ENCODE data around the gene FSTL3.

FSTL3 gene

GRCh38 chr19:644363-644762, 31.8 kb upstream of the FSTL3 start:
- H3K4me1 Mint-ChIP-seq = no peaks in the 10 kb centered on the region
- H3K27ac Mint-ChIP-seq = no peak overlapping the region
- H3K36me3 Mint-ChIP-seq (ENCODE audit: low read depth) = peaks cover 7% of the 10 kb centered on the region
- peaks cover 6% of the 10 kb centered on the region for H3K27me3 Mint-ChIP-seq (ENCODE audit: low read depth)
- no peak overlapping the region for H3K4me3 Mint-ChIP-seq
- TF ChIP-seq CTCF (IDR thresholded peaks at IDR 0.05; ENCODE audit: unreplicated experiment in 3 of 3) = no peak
- no peaks in the 10 kb centered on the region for H3K9me3 Mint-ChIP-seq

GRCh38 chr19:644789-645188, 31.4 kb upstream of the FSTL3 start:
- Mint-ChIP-seq H3K9me3 (no peaks in the 10 kb centered on the region), H3K4me1 (no peaks in the 10 kb centered on the region), H3K4me3 (no peak overlapping the region), H3K36me3 (ENCODE audit: low read depth) (peaks cover 7% of the 10 kb centered on the region), H3K27ac (no peak overlapping the region), H3K27me3 (ENCODE audit: low read depth) (peaks cover 4% of the 10 kb centered on the region)
- no peak for TF ChIP-seq CTCF (IDR thresholded peaks at IDR 0.05; ENCODE audit: unreplicated experiment in 3 of 3)

GRCh38 chr19:645912-646778, 30.0 kb upstream of the FSTL3 start:
- H3K9me3 Mint-ChIP-seq = no peaks in the 10 kb centered on the region
- no peak for TF ChIP-seq CTCF (IDR thresholded peaks at IDR 0.05; ENCODE audit: unreplicated experiment in 3 of 3)
- peaks cover 11% of the 10 kb centered on the region for H3K36me3 Mint-ChIP-seq (ENCODE audit: low read depth)
- H3K4me1 Mint-ChIP-seq = no peaks in the 10 kb centered on the region
- no peak overlapping the region for H3K27ac Mint-ChIP-seq
- H3K4me3 Mint-ChIP-seq = no peak overlapping the region
- H3K27me3 Mint-ChIP-seq (ENCODE audit: low read depth) = no peaks in the 10 kb centered on the region

- TF ChIP-seq CTCF (IDR thresholded peaks at IDR 0.05; ENCODE audit: unreplicated experiment in 3 of 3) = no peak
- Mint-ChIP-seq H3K36me3 (ENCODE audit: low read depth) (peaks cover 11% of the 10 kb centered on the region), H3K9me3 (no peaks in the 10 kb centered on the region), H3K4me3 (no peak overlapping the region), H3K27me3 (ENCODE audit: low read depth) (no peaks in the 10 kb centered on the region), H3K27ac (no peak overlapping the region), H3K4me1 (no peaks in the 10 kb centered on the region)
These were observed 29.2 kb upstream of the FSTL3 start for GRCh38 chr19:646779-647565.

- TF ChIP-seq CTCF (IDR thresholded peaks at IDR 0.05; ENCODE audit: unreplicated experiment in 3 of 3) = no peak
- Mint-ChIP-seq H3K9me3 (no peaks in the 10 kb centered on the region), H3K36me3 (ENCODE audit: low read depth) (peaks cover 11% of the 10 kb centered on the region), H3K4me1 (no peaks in the 10 kb centered on the region), H3K27me3 (ENCODE audit: low read depth) (no peaks in the 10 kb centered on the region), H3K4me3 (no peak overlapping the region), H3K27ac (no peak overlapping the region)
These were observed 28.5 kb upstream of the FSTL3 start for GRCh38 chr19:647566-648284.
